T-cell (primary cell): Measurements from ENCODE around the gene LRRC52. TPM values are rescaled to one million over a fixed set of nuclear protein-coding genes. Genes with fewer than 3 reads are reported as not detected.

Experiments used
- ATAC-seq, 4 experiments: fragments of 200-7000 bp in 3 of 4; fragments of 150-1000 bp in 1 of 4; cut with Tn5 transposase; replicated peaks in 1 of 4; 1 replicate in 3 of 4; 2 replicates in 1 of 4; pipeline ENCODE4 v1.10.0; 2021; ENCODE audit warnings: moderate library complexity in 3 of 4, mild to moderate bottlenecking in 2 of 4, moderate number of reproducible peaks in 1 of 4
- CTCF ChIA-PET, 2 donors: fragments of 300-600 bp; sonication (Branson Sonifier 250); formaldehyde crosslinking; loops; one replicate each; lab custom pipeline; 2022; ENCODE audit warnings: antibody characterized with exemption in 2 of 2; lab: Charles Lee
- POLR2A ChIA-PET, 2 donors: fragments of 300-600 bp; sonication (Branson Sonifier 250); formaldehyde crosslinking; loops; one replicate each; lab custom pipeline; 2022; ENCODE audit warnings: antibody characterized with exemption in 2 of 2; lab: Charles Lee
- DNase-seq, 35 experiments: peaks; one replicate each; pipeline versions ENCODE4 v3.0.0 to v3.0.0-alpha.2; 2013 to 2023
- H3K27ac ChIP-seq: one replicate; pipeline ENCODE4 v1.5.1; 2013; ENCODE audit warnings: low read length
- H3K27me3 ChIP-seq, 2 experiments: replicated peaks in 1 of 2; 1 replicate in 1 of 2; 2 replicates in 1 of 2; pipeline versions ENCODE4 v1.6.1 to v1.7.0; 2013; ENCODE audit warnings: low read length in 1 of 2, mixed read lengths in 1 of 2; ENCODE audit not compliant: control insufficient read depth in 2 of 2, insufficient read depth in 2 of 2; ENCODE audit errors: extremely low read depth in 1 of 2
- H3K36me3 ChIP-seq, 2 donors: 1 replicate in 1 of 2; 2 replicates in 1 of 2; pipeline versions ENCODE4 v1.6.1 to v1.7.0; 2013; ENCODE audit warnings: low read length in 1 of 2; ENCODE audit not compliant: control insufficient read depth in 2 of 2, insufficient read depth in 1 of 2; ENCODE audit errors: extremely low read depth in 1 of 2
- H3K4me1 ChIP-seq, 2 experiments: 1 replicate in 1 of 2; 2 replicates in 1 of 2; pipeline versions ENCODE4 v1.6.1 to v1.7.0; 2013; ENCODE audit warnings: low read length in 2 of 2, mixed read lengths in 1 of 2; ENCODE audit not compliant: insufficient read depth in 2 of 2, control insufficient read depth in 1 of 2; ENCODE audit errors: extremely low read depth in 1 of 2
- H3K4me3 ChIP-seq, 2 donors: 1 replicate in 1 of 2; 2 replicates in 1 of 2; pipeline versions ENCODE4 v1.5.1 to v1.7.0; 2013; ENCODE audit warnings: mild to moderate bottlenecking in 2 of 2, low read length in 1 of 2, moderate library complexity in 1 of 2; ENCODE audit not compliant: control insufficient read depth in 1 of 2; ENCODE audit errors: extremely low read depth in 1 of 2
- H3K9me3 ChIP-seq: 2 replicates; pipeline ENCODE4 v1.7.0; 2013
- H3K27ac Mint-ChIP-seq, 2 donors: one replicate each; pipeline ENCODE4 v1.8.0; 2020 to 2021; ENCODE audit warnings: mild to moderate bottlenecking in 2 of 2, mixed read lengths in 2 of 2
- H3K27me3 Mint-ChIP-seq, 2 donors: one replicate each; pipeline ENCODE4 v1.8.0; 2021 to 2022; ENCODE audit warnings: mixed read lengths in 2 of 2
- H3K36me3 Mint-ChIP-seq: one replicate; pipeline ENCODE4 v1.8.0; 2021; ENCODE audit warnings: mixed read lengths
- H3K4me1 Mint-ChIP-seq, 3 donors: one replicate each; pipeline ENCODE4 v1.8.0; 2020 to 2022; ENCODE audit warnings: mixed read lengths in 3 of 3, mild to moderate bottlenecking in 1 of 3
- H3K4me3 Mint-ChIP-seq, 3 donors: one replicate each; pipeline ENCODE4 v1.8.0; 2020 to 2022; ENCODE audit warnings: mild to moderate bottlenecking in 3 of 3, mixed read lengths in 3 of 3, moderate library complexity in 3 of 3
- H3K9me3 Mint-ChIP-seq, 3 donors: one replicate each; pipeline ENCODE4 v1.8.0; 2020 to 2022; ENCODE audit warnings: mixed read lengths in 3 of 3
- WGBS: methylation state at CpG from one replicate; pipeline ENCODE4 v1.1.5; 2013; ENCODE audit warnings: missing lambda C conversion rate; ENCODE audit not compliant: insufficient coverage; 5-methylcytosine and 5-hydroxymethylcytosine counted together
- total RNA-seq, 35 experiments: library from RNA in 6 of 35; stranded (reverse) in 6 of 35; fragments of 120-200 nt in 1 of 35; gene quantifications; one replicate each; pipeline versions ENCODE4 v1.2.1 to v1.2.4 and lab custom pipeline; 2013 to 2026

LRRC52 gene
- total RNA-seq, 5 donors from 2014 or later (not counting 1 experiment from before 2014, with no cell fraction given) = not detected

DNA sequence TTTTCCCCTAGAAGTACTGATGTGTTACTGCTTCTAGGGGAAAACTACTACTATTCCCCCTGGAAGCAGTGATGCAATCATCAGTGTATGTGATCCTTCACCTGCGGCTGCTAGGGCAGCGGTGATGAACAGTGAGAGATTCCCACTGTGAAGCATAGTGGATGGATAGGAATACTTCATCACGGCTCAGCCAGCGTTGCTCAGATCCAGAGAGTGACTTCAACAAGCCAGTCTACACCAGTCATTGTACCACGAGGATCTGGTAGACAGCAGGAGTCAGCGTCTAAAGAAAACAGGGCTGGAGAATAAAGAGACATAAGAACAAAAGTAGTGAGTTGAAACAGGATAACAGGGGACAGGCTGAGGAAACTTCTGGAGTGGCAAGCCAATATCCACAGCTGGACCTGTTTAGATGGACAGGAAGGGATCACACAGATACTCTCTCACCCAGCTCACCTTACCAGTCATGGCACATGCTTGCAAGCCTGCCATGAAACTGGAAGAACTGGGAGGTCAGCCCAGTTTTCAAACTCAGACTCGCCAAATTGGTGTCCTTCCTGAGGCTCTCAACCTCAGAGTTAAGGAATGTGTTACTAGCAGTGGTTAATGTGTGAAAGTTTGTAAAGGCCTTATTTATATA, 42.4 kb upstream of the LRRC52 start:
- Mint-ChIP-seq H3K27me3 (peaks cover 12 to 17% of the 10 kb centered on the region in 2 donors), H3K4me1 (no peaks in the 10 kb centered on the region), H3K4me3 (no peak overlapping the region), H3K9me3 (no peaks in the 10 kb centered on the region), H3K27ac (no peak overlapping the region), H3K36me3 (no peaks in the 10 kb centered on the region)
- Histone ChIP-seq H3K36me3 (no peaks in the 10 kb centered on the region), H3K4me1 (no peaks in the 10 kb centered on the region), H3K4me3 (no peak overlapping the region), H3K27me3 (peaks cover 0 to 10% of the 10 kb centered on the region in 2 experiments), H3K27ac (no peak overlapping the region), H3K9me3 (peaks cover 2% of the 10 kb centered on the region)
- ChIA-PET CTCF (no interaction called here), POLR2A (no interaction called here)
- WGBS = 73% methylated on average over 3 of the region's 7 CpGs
- no peak for DNase-seq
- no peak for ATAC-seq

DNA sequence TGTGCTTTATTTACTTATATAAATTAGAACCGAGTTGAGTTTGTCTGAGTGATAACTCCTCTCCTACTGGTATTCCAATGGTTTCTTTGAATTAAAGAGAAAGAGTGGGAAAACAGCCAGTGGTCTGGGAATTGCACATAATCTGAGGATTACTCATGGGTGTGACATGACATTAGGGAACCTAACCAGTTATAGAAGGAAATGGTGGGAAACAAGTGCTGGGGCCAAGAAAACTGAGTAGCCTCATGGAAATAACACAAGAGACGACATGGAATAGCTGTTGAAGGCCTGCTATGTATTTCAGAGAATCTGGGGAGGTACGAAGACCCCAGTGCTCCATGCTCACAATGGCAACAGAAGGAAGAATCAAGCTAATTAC, 41.8 kb upstream of the LRRC52 start:
- DNase-seq (no peak), ATAC-seq (no peak)
- peaks cover 12 to 17% of the 10 kb centered on the region in 2 donors for H3K27me3 Mint-ChIP-seq
- H3K4me3 Mint-ChIP-seq = no peak overlapping the region
- H3K9me3 ChIP-seq = peaks cover 2% of the 10 kb centered on the region
- peaks cover 0 to 10% of the 10 kb centered on the region in 2 experiments for H3K27me3 ChIP-seq
- no peaks in the 10 kb centered on the region for H3K9me3 Mint-ChIP-seq
- no peak overlapping the region for H3K4me3 ChIP-seq
- no peaks in the 10 kb centered on the region for H3K4me1 Mint-ChIP-seq
- CTCF ChIA-PET = no interaction called here
- 57% methylated on average over 2 of the region's 3 CpGs for WGBS
- POLR2A ChIA-PET = no interaction called here
- H3K4me1 ChIP-seq = no peaks in the 10 kb centered on the region
- H3K36me3 ChIP-seq = no peaks in the 10 kb centered on the region
- H3K36me3 Mint-ChIP-seq = no peaks in the 10 kb centered on the region
- no peak overlapping the region for H3K27ac ChIP-seq
- H3K27ac Mint-ChIP-seq = no peak overlapping the region

DNA sequence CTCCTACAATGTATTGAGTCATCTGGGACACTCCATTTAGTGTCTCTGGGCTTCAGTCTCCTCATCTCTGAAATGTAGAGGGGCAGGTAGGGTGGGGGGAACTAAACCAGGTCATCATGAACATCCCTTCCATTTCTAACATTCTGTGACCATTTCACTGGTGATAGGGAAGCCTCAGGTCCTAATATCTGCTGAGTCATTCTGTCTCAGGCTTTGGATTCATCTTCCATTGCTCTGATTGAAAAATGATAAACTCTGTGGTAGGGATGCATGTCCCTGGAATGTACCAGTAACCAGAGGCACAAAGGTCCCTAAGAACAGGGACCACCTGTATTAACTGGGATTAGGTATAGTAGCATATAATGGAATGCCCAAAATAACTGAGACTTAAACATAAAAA, 36.2 kb upstream of the LRRC52 start:
- DNase-seq (no peak), ATAC-seq (no peak)
- H3K4me1 ChIP-seq = no peaks in the 10 kb centered on the region
- Mint-ChIP-seq H3K27me3 (peaks cover 9 to 19% of the 10 kb centered on the region in 2 donors), H3K9me3 (no peaks in the 10 kb centered on the region), H3K36me3 (no peaks in the 10 kb centered on the region), H3K4me3 (no peak overlapping the region), H3K27ac (no peak overlapping the region), H3K4me1 (no peaks in the 10 kb centered on the region)
- H3K4me3 ChIP-seq = no peak overlapping the region
- H3K9me3 ChIP-seq = peaks cover 2% of the 10 kb centered on the region
- no peaks in the 10 kb centered on the region for H3K27me3 ChIP-seq
- no peak overlapping the region for H3K27ac ChIP-seq
- ChIA-PET POLR2A (no interaction called here), CTCF (no interaction called here)
- H3K36me3 ChIP-seq = no peaks in the 10 kb centered on the region

- Histone ChIP-seq H3K4me1 (no peaks in the 10 kb centered on the region), H3K27ac (no peak overlapping the region), H3K4me3 (no peak overlapping the region), H3K9me3 (peaks cover 2% of the 10 kb centered on the region), H3K27me3 (no peaks in the 10 kb centered on the region), H3K36me3 (no peaks in the 10 kb centered on the region)
- 75% methylated on average over 2 of the region's 3 CpGs for WGBS
- peaks cover 13 to 21% of the 10 kb centered on the region in 2 donors for H3K27me3 Mint-ChIP-seq
- no peaks in the 10 kb centered on the region for H3K36me3 Mint-ChIP-seq
- no peak overlapping the region for H3K27ac Mint-ChIP-seq
- no peaks in the 10 kb centered on the region for H3K4me1 Mint-ChIP-seq
- ChIA-PET CTCF (no interaction called here), POLR2A (interaction anchor here in 1 of 2 donors (0.5 kb wide), 1 partner anchor 30 kb away, joined by 4 read pairs; no protein-coding TSS in a partner anchor)
- H3K9me3 Mint-ChIP-seq = no peaks in the 10 kb centered on the region
- ATAC-seq = no peak
- no peak for DNase-seq
- no peak overlapping the region for H3K4me3 Mint-ChIP-seq
These were observed 35.5 kb upstream of the LRRC52 start for GRCh38 chr1:165508291-165508690.

DNA sequence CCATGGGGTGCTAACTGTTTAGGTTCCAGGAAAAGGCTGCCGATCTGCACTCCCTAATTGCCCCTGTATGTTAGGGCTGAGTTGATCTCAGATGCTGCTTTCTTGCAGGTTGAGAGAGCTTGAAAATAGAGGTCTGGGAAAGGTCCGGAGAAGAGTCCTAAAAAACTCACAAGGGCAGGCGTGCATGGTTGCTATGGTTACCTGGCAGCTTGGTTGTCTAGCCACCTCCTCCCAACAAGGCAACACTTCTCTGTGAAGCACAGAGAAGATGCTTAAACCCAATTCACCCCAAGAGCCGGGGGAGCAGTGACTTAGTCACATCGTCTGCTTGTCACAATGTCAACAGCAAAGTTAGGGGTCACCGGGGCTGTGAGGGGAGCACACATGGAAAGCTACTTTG, 31.0 kb upstream of the LRRC52 start:
- POLR2A ChIA-PET = no interaction called here
- WGBS = 49% methylated on average over 2 of the region's 6 CpGs
- DNase-seq (no peak), ATAC-seq (no peak)
- H3K27ac Mint-ChIP-seq = no peak overlapping the region
- H3K27me3 ChIP-seq = no peaks in the 10 kb centered on the region
- H3K4me3 ChIP-seq = no peak overlapping the region
- no peak overlapping the region for H3K27ac ChIP-seq
- no peaks in the 10 kb centered on the region for H3K36me3 ChIP-seq
- CTCF ChIA-PET = no interaction called here
- H3K4me1 Mint-ChIP-seq = no peaks in the 10 kb centered on the region
- no peaks in the 10 kb centered on the region for H3K36me3 Mint-ChIP-seq
- H3K27me3 Mint-ChIP-seq = peaks cover 12 to 15% of the 10 kb centered on the region in 2 donors
- no peaks in the 10 kb centered on the region for H3K4me1 ChIP-seq
- no peaks in the 10 kb centered on the region for H3K9me3 ChIP-seq
- H3K4me3 Mint-ChIP-seq = no peak overlapping the region
- no peaks in the 10 kb centered on the region for H3K9me3 Mint-ChIP-seq

- H3K9me3 ChIP-seq = no peaks in the 10 kb centered on the region
- no CpG with 5 or more reads among the region's 2 CpGs for WGBS
- no peak overlapping the region for H3K27ac ChIP-seq
- no peak overlapping the region for H3K4me3 ChIP-seq
- H3K27ac Mint-ChIP-seq = no peak overlapping the region
- H3K4me3 Mint-ChIP-seq = no peak overlapping the region
- no peaks in the 10 kb centered on the region for H3K4me1 Mint-ChIP-seq
- DNase-seq = no peak
- CTCF ChIA-PET = interaction anchor here in 1 of 2 donors (0.6 kb wide), 1 partner anchor 211 kb away, joined by 3 read pairs; no protein-coding TSS in a partner anchor
- no peaks in the 10 kb centered on the region for H3K36me3 ChIP-seq
- no peaks in the 10 kb centered on the region for H3K4me1 ChIP-seq
- H3K9me3 Mint-ChIP-seq = peaks cover 3 to 15% (median 9%) of the 10 kb centered on the region in 3 donors
- ATAC-seq = no peak
- H3K27me3 ChIP-seq = no peaks in the 10 kb centered on the region
- peaks cover 17 to 30% of the 10 kb centered on the region in 2 donors for H3K27me3 Mint-ChIP-seq
- POLR2A ChIA-PET = no interaction called here
- no peaks in the 10 kb centered on the region for H3K36me3 Mint-ChIP-seq
These were observed 27.3 kb upstream of the LRRC52 start for GRCh38 chr1:165516469-165516868.
